Fibroblast of the aortic adventitia (primary cell): ENCODE measurements around the gene SRGAP3. TPM values are rescaled to one million over a fixed set of nuclear protein-coding genes. Genes with fewer than 3 reads are reported as not detected.

Source experiments
- DNase-seq: peaks from one replicate; pipeline ENCODE4 v3.0.0-alpha.2; 2010; ENCODE audit warnings: low read depth
- H3K4me3 ChIP-seq: 2 replicates; pipeline ENCODE4 v1.5.1; 2011; ENCODE audit warnings: low read depth, mild to moderate bottlenecking, control low read depth, low read length, moderate library complexity
- CTCF ChIP-seq: IDR thresholded peaks from 2 replicates; pipeline ENCODE4 v1.5.1; 2011; ENCODE audit warnings: mild to moderate bottlenecking, low read length, control low read depth, inconsistent platforms; ENCODE audit not compliant: insufficient read depth
- total RNA-seq: library from RNA; depleted of rRNA; stranded (reverse); fragments of >200 nt; gene quantifications from 2 replicates; pipeline ENCODE4 v1.2.3, GENCODE V29; 2012; ENCODE audit warnings: low replicate concordance

Gene SRGAP3
- total RNA-seq, 1 donor: 4.6 TPM

- no peak for TF ChIP-seq CTCF
- DNase-seq: no peak
- H3K4me3 ChIP-seq: no peak overlapping the region
Observed at GRCh38 chr3:9254764-9255163, 5.3 kb upstream of the SRGAP3 start.

- no peak overlapping the region for H3K4me3 ChIP-seq
- no peak for TF ChIP-seq CTCF
- DNase-seq: no peak
Observed at GRCh38 chr3:9253327-9253726, 3.9 kb upstream of the SRGAP3 start.

- no peak for DNase-seq
- H3K4me3 ChIP-seq: no peak overlapping the region
- TF ChIP-seq CTCF: no peak
Observed at GRCh38 chr3:9251055-9251786, 1.8 kb upstream of the SRGAP3 start.

GRCh38 chr3:9250236-9250635 is 790 bp upstream of the SRGAP3 start:
- H3K4me3 ChIP-seq: no peak overlapping the region
- no peak for DNase-seq
- peak; percentile 14 for TF ChIP-seq CTCF

GRCh38 chr3:9248522-9249271 is 749 bp downstream of the SRGAP3 start:
- DNase-seq: no peak
- peak overlapping the region; percentile 68 for H3K4me3 ChIP-seq
- TF ChIP-seq CTCF: no peak

GRCh38 chr3:9247941-9248521 is 1.4 kb downstream of the SRGAP3 start:
- TF ChIP-seq CTCF: no peak
- DNase-seq: no peak
- no peak overlapping the region for H3K4me3 ChIP-seq
